Smooth muscle cell (in vitro differentiated cells): ENCODE results near the gene GDPGP1. TPM values are rescaled to one million over a fixed set of nuclear protein-coding genes. Genes with fewer than 3 reads are reported as not detected.

ENCODE experiments used
- DNase-seq: peaks from one replicate; lab custom pipeline; 2025; ENCODE audit not compliant: unreplicated experiment; lab: John Stamatoyannopoulos, UW
- H2AFZ ChIP-seq: fragments of 200-600 bp; sonication (generic); 2 replicates; pipeline ENCODE4 v1.6.0; 2016; ENCODE audit warnings: antibody characterized with exemption, low read depth, mild to moderate bottlenecking
- H3F3A ChIP-seq: fragments of 200-600 bp; sonication (generic); 2 replicates; pipeline ENCODE4 v1.6.0; 2017; ENCODE audit warnings: antibody characterized with exemption, low read depth
- H3K27ac ChIP-seq: fragments of 200-600 bp; sonication (generic); 2 replicates; pipeline ENCODE4 v1.5.1; 2016; ENCODE audit warnings: low read depth, mild to moderate bottlenecking
- H3K27me3 ChIP-seq: fragments of 200-600 bp; sonication (generic); 2 replicates; pipeline ENCODE4 v1.6.1; 2016; ENCODE audit warnings: low read depth, mild to moderate bottlenecking
- H3K36me3 ChIP-seq: fragments of 200-600 bp; sonication (generic); 2 replicates; pipeline ENCODE4 v1.5.1; 2016; ENCODE audit warnings: low read depth
- H3K4me1 ChIP-seq: fragments of 200-600 bp; sonication (generic); 2 replicates; pipeline ENCODE4 v1.5.1; 2016; ENCODE audit warnings: low read depth
- H3K4me2 ChIP-seq: fragments of 200-600 bp; sonication (generic); 2 replicates; pipeline ENCODE4 v1.6.0; 2016; ENCODE audit warnings: mild to moderate bottlenecking
- H3K4me3 ChIP-seq: fragments of 200-600 bp; sonication (generic); 2 replicates; pipeline ENCODE4 v1.5.1; 2016; ENCODE audit warnings: mild to moderate bottlenecking
- H3K79me2 ChIP-seq: fragments of 200-600 bp; sonication (generic); 2 replicates; pipeline ENCODE4 v1.6.0; 2016; ENCODE audit warnings: low read depth, mild to moderate bottlenecking
- H3K9ac ChIP-seq: fragments of 200-600 bp; sonication (generic); 2 replicates; pipeline ENCODE4 v1.6.0; 2016; ENCODE audit warnings: low read depth
- H3K9me3 ChIP-seq: fragments of 200-600 bp; sonication (generic); replicated peaks from 2 replicates; pipeline ENCODE4 v1.5.1; 2016; ENCODE audit warnings: low read depth
- H4K20me1 ChIP-seq: fragments of 200-600 bp; sonication (generic); 2 replicates; pipeline ENCODE4 v1.6.0; 2016; ENCODE audit warnings: low read depth
- WGBS: methylation state at CpG from one replicate; pipeline ENCODE4 v1.1.7; 2016; ENCODE audit warnings: low lambda C conversion rate; 5-methylcytosine and 5-hydroxymethylcytosine counted together
- polyA plus RNA-seq: library from polyadenylated mRNA; unstranded; fragments of >200 nt; fragmentation: Nextera tagmentation; extraction: Ambion mirVana; gene quantifications from 2 replicates; pipeline ENCODE4 v1.2.1, GENCODE V29; 2016
- total RNA-seq: library from RNA; depleted of rRNA; stranded (reverse); fragments of >200 nt; gene quantifications from 2 replicates; pipeline ENCODE4 v1.2.3, GENCODE V29; 2014
- TF ChIP-seq, protein P1 (sequence below): fragments of 200-600 bp; sonication (generic); IDR thresholded peaks from 2 replicates; pipeline ENCODE4 v1.5.1; 2017; ENCODE audit warnings: borderline replicate concordance, mild to moderate bottlenecking, antibody characterized with exemption; ENCODE audit not compliant: insufficient read depth, poor library complexity, severe bottlenecking

The GDPGP1 gene
- total and polyA plus RNA-seq, 2 experiments from 2014 or later, result 0.09 to 0.21 TPM

DNA sequence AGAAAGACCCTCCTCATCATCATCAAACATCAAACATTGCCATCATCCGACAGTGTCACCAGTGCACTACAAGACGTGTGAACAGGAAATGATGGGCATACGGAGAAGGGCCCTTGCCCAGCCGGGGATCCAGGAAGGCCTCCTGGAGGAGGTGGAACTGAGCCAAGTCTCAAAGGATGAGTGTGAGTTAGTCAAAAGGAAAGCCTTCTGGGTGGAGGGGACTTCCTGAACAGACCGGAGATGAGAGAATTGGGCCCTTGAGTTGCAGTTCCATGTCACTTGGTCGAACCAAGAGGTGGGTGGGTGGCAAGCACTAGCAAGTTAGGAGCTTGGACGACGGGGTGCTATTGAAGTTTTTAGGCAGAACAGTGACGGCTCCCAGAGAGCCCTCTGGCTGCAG is 24.4 kb upstream of the GDPGP1 start:
- H3F3A ChIP-seq, result no peaks in the 10 kb centered on the region
- H3K4me1 ChIP-seq, result peaks cover 4% of the 10 kb centered on the region
- WGBS, result 83% methylated on average over 9 of the region's 9 CpGs
- no peak for DNase-seq
- H3K36me3 ChIP-seq, result no peaks in the 10 kb centered on the region
- no peaks in the 10 kb centered on the region for H3K9me3 ChIP-seq
- no peak overlapping the region for H3K27ac ChIP-seq
- no peak overlapping the region for H3K4me3 ChIP-seq
- no peak overlapping the region for H2AFZ ChIP-seq
- peaks cover 55% of the 10 kb centered on the region for H3K79me2 ChIP-seq
- TF ChIP-seq, protein P1, sequence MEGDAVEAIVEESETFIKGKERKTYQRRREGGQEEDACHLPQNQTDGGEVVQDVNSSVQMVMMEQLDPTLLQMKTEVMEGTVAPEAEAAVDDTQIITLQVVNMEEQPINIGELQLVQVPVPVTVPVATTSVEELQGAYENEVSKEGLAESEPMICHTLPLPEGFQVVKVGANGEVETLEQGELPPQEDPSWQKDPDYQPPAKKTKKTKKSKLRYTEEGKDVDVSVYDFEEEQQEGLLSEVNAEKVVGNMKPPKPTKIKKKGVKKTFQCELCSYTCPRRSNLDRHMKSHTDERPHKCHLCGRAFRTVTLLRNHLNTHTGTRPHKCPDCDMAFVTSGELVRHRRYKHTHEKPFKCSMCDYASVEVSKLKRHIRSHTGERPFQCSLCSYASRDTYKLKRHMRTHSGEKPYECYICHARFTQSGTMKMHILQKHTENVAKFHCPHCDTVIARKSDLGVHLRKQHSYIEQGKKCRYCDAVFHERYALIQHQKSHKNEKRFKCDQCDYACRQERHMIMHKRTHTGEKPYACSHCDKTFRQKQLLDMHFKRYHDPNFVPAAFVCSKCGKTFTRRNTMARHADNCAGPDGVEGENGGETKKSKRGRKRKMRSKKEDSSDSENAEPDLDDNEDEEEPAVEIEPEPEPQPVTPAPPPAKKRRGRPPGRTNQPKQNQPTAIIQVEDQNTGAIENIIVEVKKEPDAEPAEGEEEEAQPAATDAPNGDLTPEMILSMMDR, result no peak
- no peak overlapping the region for H3K9ac ChIP-seq
- peaks cover 71% of the 10 kb centered on the region for H4K20me1 ChIP-seq
- H3K27me3 ChIP-seq, result no peaks in the 10 kb centered on the region
- H3K4me2 ChIP-seq, result no peak overlapping the region

DNA sequence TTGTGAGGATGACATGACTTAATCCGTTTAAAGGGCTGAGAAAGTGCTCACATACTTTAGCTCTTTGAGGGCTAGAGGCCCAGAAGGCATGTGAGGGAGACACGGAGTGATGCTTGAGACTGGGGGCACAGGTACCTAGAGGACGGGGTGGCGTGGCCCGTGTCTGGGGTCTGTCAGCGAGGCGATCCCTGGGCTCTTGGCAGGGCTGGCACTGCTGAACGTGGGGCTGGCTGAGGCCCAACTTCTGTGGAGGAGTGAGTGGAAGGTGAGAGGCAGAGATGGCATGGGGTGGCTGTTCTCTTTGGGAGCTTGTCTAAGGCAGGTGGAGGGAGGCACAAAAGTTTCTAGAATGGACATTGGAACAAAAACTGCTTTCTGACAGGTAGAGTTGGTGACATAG is 23.4 kb upstream of the GDPGP1 start:
- H3K4me1 ChIP-seq, result peaks cover 4% of the 10 kb centered on the region
- H3K4me3 ChIP-seq, result no peak overlapping the region
- TF ChIP-seq, protein P1, result no peak
- DNase-seq, result no peak
- H3K36me3 ChIP-seq, result no peaks in the 10 kb centered on the region
- H3K9me3 ChIP-seq, result no peaks in the 10 kb centered on the region
- H3K27ac ChIP-seq, result no peak overlapping the region
- H3K79me2 ChIP-seq, result peaks cover 56% of the 10 kb centered on the region
- H3K9ac ChIP-seq, result no peak overlapping the region
- H3K27me3 ChIP-seq, result no peaks in the 10 kb centered on the region
- peaks cover 65% of the 10 kb centered on the region for H4K20me1 ChIP-seq
- no peak overlapping the region for H2AFZ ChIP-seq
- no peak overlapping the region for H3K4me2 ChIP-seq
- no peaks in the 10 kb centered on the region for H3F3A ChIP-seq
- WGBS, result 80% methylated on average over 8 of the region's 8 CpGs

DNA sequence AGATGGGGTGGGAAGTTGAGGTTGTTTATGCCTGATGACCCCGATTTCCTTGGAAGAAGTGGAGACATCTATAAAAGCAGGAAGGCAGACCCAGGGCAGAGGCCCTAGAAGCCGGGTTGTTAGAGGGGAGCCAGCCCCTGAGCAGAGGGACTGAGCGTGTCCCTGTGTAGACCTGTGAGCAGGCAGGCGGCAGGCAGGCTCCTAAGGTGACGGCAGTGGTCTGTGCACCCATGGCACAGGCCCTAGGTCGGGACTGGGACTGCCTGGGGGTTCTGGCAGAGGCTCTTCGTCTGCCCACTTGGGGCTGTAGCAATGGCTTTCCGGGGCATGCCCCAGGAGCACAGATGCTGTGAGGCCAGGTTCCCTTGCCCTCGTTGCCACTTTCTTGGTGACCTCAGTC is 23.0 kb upstream of the GDPGP1 start:
- no peaks in the 10 kb centered on the region for H3K27me3 ChIP-seq
- peaks cover 56% of the 10 kb centered on the region for H3K79me2 ChIP-seq
- TF ChIP-seq, protein P1, result no peak
- H2AFZ ChIP-seq, result no peak overlapping the region
- peak overlapping the region; percentile 76 for H3K27ac ChIP-seq
- H3K4me3 ChIP-seq, result no peak overlapping the region
- H4K20me1 ChIP-seq, result peaks cover 60% of the 10 kb centered on the region
- 96% methylated on average over 9 of the region's 9 CpGs for WGBS
- peaks cover 4% of the 10 kb centered on the region for H3K4me1 ChIP-seq
- no peak overlapping the region for H3K9ac ChIP-seq
- H3K4me2 ChIP-seq, result peak overlapping the region; percentile 68
- H3K9me3 ChIP-seq, result no peaks in the 10 kb centered on the region
- DNase-seq, result no peak
- no peaks in the 10 kb centered on the region for H3F3A ChIP-seq
- no peaks in the 10 kb centered on the region for H3K36me3 ChIP-seq

DNA sequence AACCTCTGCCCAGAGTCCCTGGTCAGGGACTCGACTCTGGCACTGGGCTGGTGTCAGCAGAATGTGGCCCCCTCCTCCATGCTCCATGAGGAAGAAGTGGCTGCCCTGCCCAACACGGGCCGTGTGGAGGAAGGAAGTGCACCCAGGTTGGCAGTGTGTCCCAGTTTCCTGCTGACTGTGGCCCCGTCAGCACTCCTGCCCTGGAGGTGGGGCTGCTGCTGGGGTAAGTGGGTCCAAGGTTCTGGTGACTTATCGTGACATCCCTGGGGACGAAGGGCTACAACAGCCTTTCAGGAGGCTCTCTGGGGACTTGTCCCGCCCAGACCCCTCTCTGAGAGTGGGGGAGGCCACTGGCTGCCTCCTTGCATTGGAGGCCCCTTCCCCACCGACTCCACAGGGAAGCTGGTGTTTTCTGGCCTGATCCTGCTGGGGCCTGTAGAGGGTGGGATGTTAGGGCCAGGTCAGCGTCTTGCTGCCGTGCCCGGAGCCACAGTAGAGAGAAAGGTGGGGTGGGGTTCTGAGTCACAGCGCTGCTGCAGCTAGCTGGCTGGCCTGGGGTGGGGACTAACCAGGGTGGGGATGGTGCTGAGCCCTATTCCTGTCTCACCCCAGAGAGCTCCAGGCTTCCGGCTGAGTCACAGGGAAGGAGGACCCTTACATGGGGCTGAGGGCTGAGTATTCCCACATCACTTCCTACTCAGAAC is 22.4 kb upstream of the GDPGP1 start:
- Histone ChIP-seq H3K4me2 (peak overlapping the region; percentile 68), H4K20me1 (peaks cover 55% of the 10 kb centered on the region), H3K36me3 (no peaks in the 10 kb centered on the region), H3K79me2 (peaks cover 56% of the 10 kb centered on the region), H3K9ac (no peak overlapping the region), H3K4me3 (no peak overlapping the region), H3F3A (no peaks in the 10 kb centered on the region), H3K27me3 (no peaks in the 10 kb centered on the region), H3K4me1 (peaks cover 4% of the 10 kb centered on the region), H2AFZ (no peak overlapping the region), H3K9me3 (no peaks in the 10 kb centered on the region), H3K27ac (peak overlapping the region; percentile 76)
- TF ChIP-seq, protein P1, result no peak
- WGBS, result 58% methylated on average over 13 of the region's 13 CpGs
- DNase-seq, result no peak
